ENCODE data around the gene RPGRIP1.
"Not testable (repeated sequence)": the region's sequence is repeated elsewhere in the genome, so short reads cannot be mapped to it uniquely, and the experiment has no call there.

RPGRIP1 gene

GRCh38 chr14:21302013-21302835 lies 22.3 kb downstream of the RPGRIP1 start:
- DNase-seq (ENCODE audit: low read depth): no peak

GRCh38 chr14:21302836-21303140 lies 22.9 kb downstream of the RPGRIP1 start:
- not testable (repeated sequence) for DNase-seq (ENCODE audit: low read depth)

GRCh38 chr14:21307637-21308036 lies 27.8 kb downstream of the RPGRIP1 start:
- DNase-seq (ENCODE audit: low read depth): no peak

- DNase-seq (ENCODE audit: low read depth): no peak
These were observed 28.2 kb downstream of the RPGRIP1 start for GRCh38 chr14:21308132-21308478.

- no peak for DNase-seq (ENCODE audit: low read depth)
These were observed 28.8 kb downstream of the RPGRIP1 start for GRCh38 chr14:21308479-21309237.

- DNase-seq (ENCODE audit: low read depth): no peak
These were observed 29.4 kb downstream of the RPGRIP1 start for GRCh38 chr14:21309238-21309636.

GRCh38 chr14:21309956-21310355 lies 30.1 kb downstream of the RPGRIP1 start:
- no peak for DNase-seq (ENCODE audit: low read depth)

GRCh38 chr14:21311614-21312013 lies 31.7 kb downstream of the RPGRIP1 start:
- DNase-seq (ENCODE audit: low read depth): no peak

GRCh38 chr14:21313512-21313911 lies 33.6 kb downstream of the RPGRIP1 start:
- no peak for DNase-seq (ENCODE audit: low read depth)

GRCh38 chr14:21317398-21317797 lies 37.5 kb downstream of the RPGRIP1 start:
- DNase-seq (ENCODE audit: low read depth): no peak

GRCh38 chr14:21320913-21321312 lies 41.0 kb downstream of the RPGRIP1 start:
- no peak for DNase-seq (ENCODE audit: low read depth)

GRCh38 chr14:21322716-21323115 lies 42.8 kb downstream of the RPGRIP1 start:
- DNase-seq (ENCODE audit: low read depth): no peak

GRCh38 chr14:21326972-21327371 lies 47.1 kb downstream of the RPGRIP1 start:
- DNase-seq (ENCODE audit: low read depth): no peak

Measured in HS-5 (cell line).